ENCODE results near the gene NMT1. TPM values are rescaled to one million over a fixed set of nuclear protein-coding genes. Genes with fewer than 3 reads are reported as not detected.

Gene NMT1
- total and polyA plus RNA-seq, 2 of the 13 experiments (the other 11 are each of a cell fraction or from before 2014, with no cell fraction given), result 75.7 to 142 TPM

- TF ChIP-seq ZNF326 (CRISPR knock-in tag; IDR thresholded peaks at IDR 0.05; ENCODE audit: borderline replicate concordance), result no peak
- TF ChIP-seq KLF6 (CRISPR knock-in tag; IDR thresholded peaks at IDR 0.05), result peak; percentile 17; the same call in 1 of the 2 replicates
- TF ChIP-seq TFDP1 (CRISPR knock-in tag; IDR thresholded peaks at IDR 0.05; ENCODE audit: borderline replicate concordance), result no peak
- TF ChIP-seq NFATC3 (CRISPR knock-in tag; IDR thresholded peaks at IDR 0.05), result no peak
- TF ChIP-seq ERF (CRISPR knock-in tag; IDR thresholded peaks at IDR 0.05), result 0 out of 2 replicates have a peak, but pooled peaks have one; percentile 29
- TF ChIP-seq ZNF782 (CRISPR knock-in tag; IDR thresholded peaks at IDR 0.05; ENCODE audit: borderline replicate concordance), result 0 out of 2 replicates have a peak, but pooled peaks have one; percentile 68
- TF ChIP-seq HMGA1 (CRISPR knock-in tag; conservative IDR thresholded peaks at IDR 0.05), result no peak
- TF ChIP-seq AKAP8 (CRISPR knock-in tag; IDR thresholded peaks at IDR 0.05), result peak; percentile 70; the same call in 1 of the 2 replicates
- no peak for TF ChIP-seq MXD1 (CRISPR knock-in tag; IDR thresholded peaks at IDR 0.05)
- TF ChIP-seq SKIL (CRISPR knock-in tag; IDR thresholded peaks at IDR 0.05; ENCODE audit: borderline replicate concordance), result no peak
- no peak for TF ChIP-seq DR1 (CRISPR knock-in tag; IDR thresholded peaks at IDR 0.05)
- peak; percentile 64; the same call in 1 of the 2 replicates for TF ChIP-seq KMT2A (CRISPR knock-in tag; IDR thresholded peaks at IDR 0.05)
- TF ChIP-seq ZNF496 (CRISPR knock-in tag; IDR thresholded peaks at IDR 0.05; ENCODE audit: insufficient replicate concordance), result no peak
- TF ChIP-seq ZNF577 (CRISPR knock-in tag; IDR thresholded peaks at IDR 0.05; ENCODE audit: borderline replicate concordance, low read depth), result no peak
- peak; percentile 42; the same call in 1 of the 2 replicates for TF ChIP-seq ZBTB38 (CRISPR knock-in tag; IDR thresholded peaks at IDR 0.05)
- 0 out of 2 replicates have a peak, but pooled peaks have one; percentile 7 for TF ChIP-seq ZFP1 (CRISPR knock-in tag; IDR thresholded peaks at IDR 0.05)
- peak; percentile 28; the same call in 1 of the 2 replicates for TF ChIP-seq ZNF232 (CRISPR knock-in tag; IDR thresholded peaks at IDR 0.05; ENCODE audit: borderline replicate concordance)
- no peak for TF ChIP-seq DPF2 (CRISPR knock-in tag; IDR thresholded peaks at IDR 0.05; ENCODE audit: borderline replicate concordance, low read depth)
- TF ChIP-seq FOXK2 (IDR thresholded peaks at IDR 0.05), result no peak
- TF ChIP-seq ZNF530 (CRISPR knock-in tag; IDR thresholded peaks at IDR 0.05; ENCODE audit: low read depth), result no peak
- TF ChIP-seq MLXIP (CRISPR knock-in tag; IDR thresholded peaks at IDR 0.05; ENCODE audit: borderline replicate concordance), result no peak
- TF ChIP-seq RXRA (CRISPR knock-in tag; IDR thresholded peaks at IDR 0.05), result no peak
- TF ChIP-seq HOXA5 (CRISPR knock-in tag; IDR thresholded peaks at IDR 0.05), result no peak
- peak; percentile 8 for TF ChIP-seq ZNF607 (CRISPR knock-in tag; IDR thresholded peaks at IDR 0.05; ENCODE audit: borderline replicate concordance)
- peak; percentile 51; the same call in 1 of the 2 replicates for TF ChIP-seq ZNF761 (CRISPR knock-in tag; conservative IDR thresholded peaks at IDR 0.05)
These were observed 85.9 kb downstream of the NMT1 start (continued) for GRCh38 chr17:45146890-45147580.

All from HepG2 (cell line).